SK-N-SH (cell line): Measurements from ENCODE around the gene SMIM12. TPM values are rescaled to one million over a fixed set of nuclear protein-coding genes. Genes with fewer than 3 reads are reported as not detected.

Experiments used
- CTCF ChIA-PET: fragments of 300-600, 350-600 bp; formaldehyde crosslinking; extraction: SDS; loops from one replicate; lab custom pipeline; 2021; lab: Yijun Ruan, JAX
- POLR2A ChIA-PET: fragments of 350-600 bp; sonication (Branson Sonifier 250); formaldehyde crosslinking; extraction: SDS; loops from one replicate; lab custom pipeline; 2020; ENCODE audit warnings: antibody characterized with exemption, inconsistent platforms; lab: Yijun Ruan, JAX
- DNase-seq: peaks from one replicate; pipeline ENCODE4 v3.0.0; 2012
- H2AFZ ChIP-seq: fragments of 200-600 bp; sonication (generic); 2 replicates; pipeline ENCODE4 v1.8.1; 2016; ENCODE audit warnings: antibody characterized with exemption, mild to moderate bottlenecking, low read depth
- H3F3A ChIP-seq: fragments of 200-600 bp; sonication (generic); replicated peaks from 2 replicates; pipeline ENCODE3; 2016; ENCODE audit warnings: antibody characterized with exemption, mild to moderate bottlenecking; ENCODE audit not compliant: insufficient read depth
- H3K27ac ChIP-seq, 2 experiments: fragments of 200-500 bp in 1 of 2; fragments of 200-600 bp in 1 of 2; sonication (Bioruptor generic) in 1 of 2; sonication (generic), shearing (Covaris generic) in 1 of 2; 2 replicates each; pipeline versions ENCODE4 v1.5.1 to v1.6.1; 2014 to 2016; ENCODE audit warnings: low read depth in 2 of 2, inconsistent platforms in 1 of 2, low read length in 1 of 2, mild to moderate bottlenecking in 1 of 2, mixed read lengths in 1 of 2
- H3K27me3 ChIP-seq: fragments of 200-600 bp; sonication (generic), shearing (Covaris generic); 2 replicates; pipeline ENCODE4 v1.6.1; 2016; ENCODE audit warnings: mixed run types; ENCODE audit not compliant: insufficient read depth
- H3K36me3 ChIP-seq, 2 experiments: fragments of 200-500 bp in 1 of 2; fragments of 200-600 bp in 1 of 2; sonication (Bioruptor generic) in 1 of 2; sonication (generic) in 1 of 2; replicated peaks in 1 of 2; 2 replicates each; pipeline versions ENCODE3 to v1.5.1; 2014 to 2016; ENCODE audit warnings: low read length in 1 of 2, mild to moderate bottlenecking in 1 of 2; ENCODE audit not compliant: insufficient read depth in 2 of 2, control insufficient read depth in 1 of 2
- H3K4me1 ChIP-seq, 2 experiments: fragments of 200-500 bp in 1 of 2; fragments of 200-600 bp in 1 of 2; sonication (Bioruptor generic) in 1 of 2; sonication (generic), shearing (Covaris generic) in 1 of 2; 2 replicates each; pipeline versions ENCODE4 v1.5.1 to v1.6.1; 2014 to 2016; ENCODE audit warnings: low read depth in 1 of 2, low read length in 1 of 2, mixed run types in 1 of 2; ENCODE audit not compliant: insufficient read depth in 2 of 2, control insufficient read depth in 1 of 2
- H3K4me2 ChIP-seq: fragments of 200-600 bp; sonication (generic), shearing (Covaris generic); 2 replicates; pipeline ENCODE4 v1.6.1; 2017; ENCODE audit warnings: mixed run types
- H3K4me3 ChIP-seq, 2 experiments: fragments of 200-500 bp in 1 of 2; fragments of 200-600 bp in 1 of 2; sonication (Bioruptor generic) in 1 of 2; sonication (generic), shearing (Covaris generic) in 1 of 2; 2 replicates each; pipeline versions ENCODE4 v1.5.1 to v1.8.1; 2014 to 2016; ENCODE audit warnings: low read depth in 2 of 2, inconsistent platforms in 1 of 2, low read length in 1 of 2, mild to moderate bottlenecking in 1 of 2, mixed read lengths in 1 of 2, moderate library complexity in 1 of 2
- H3K79me2 ChIP-seq: fragments of 200-600 bp; sonication (generic); 2 replicates; pipeline ENCODE4 v1.8.1; 2017; ENCODE audit warnings: mild to moderate bottlenecking; ENCODE audit not compliant: insufficient read depth
- H3K9ac ChIP-seq: fragments of 200-600 bp; sonication (generic); 2 replicates; pipeline ENCODE4 v1.6.1; 2017; ENCODE audit warnings: mixed run types
- H3K9me2 ChIP-seq: fragments of 200-600 bp; sonication (generic); 2 replicates; pipeline ENCODE4 v1.6.1; 2017; ENCODE audit warnings: mixed run types
- H3K9me3 ChIP-seq: fragments of 200-600 bp; sonication (generic); 2 replicates; pipeline ENCODE4 v1.6.1; 2017; ENCODE audit warnings: mixed run types, mild to moderate bottlenecking, moderate library complexity
- H4K20me1 ChIP-seq: fragments of 200-600 bp; sonication (generic); 2 replicates; pipeline ENCODE4 v1.6.1; 2017; ENCODE audit warnings: mild to moderate bottlenecking, mixed run types; ENCODE audit not compliant: insufficient read depth
- CHD2 ChIP-seq: fragments of 150-350 bp; IDR thresholded peaks from 2 replicates; pipeline ENCODE4 v1.6.1; 2018; ENCODE audit warnings: low read length; ENCODE audit not compliant: partially characterized antibody
- EP300 ChIP-seq, 2 experiments: IDR thresholded peaks; 2 replicates each; pipeline versions ENCODE4 v1.4.0 to v1.6.1; 2012; ENCODE audit warnings: borderline replicate concordance in 1 of 2, low read depth in 1 of 2, low read length in 1 of 2
- EZH2phosphoT487 ChIP-seq: fragments of 200-600 bp; sonication (generic); IDR thresholded peaks from 2 replicates; pipeline ENCODE4 v1.6.1; 2017; ENCODE audit warnings: low read depth, mixed run types, mild to moderate bottlenecking, antibody characterized with exemption, moderate library complexity, borderline replicate concordance
- FOXM1 ChIP-seq: IDR thresholded peaks from 2 replicates; pipeline ENCODE4 v1.4.0; 2012; ENCODE audit warnings: low read depth, mild to moderate bottlenecking
- GABPA ChIP-seq: IDR thresholded peaks from 2 replicates; pipeline ENCODE4 v1.4.0; 2012; ENCODE audit warnings: low read depth, mild to moderate bottlenecking
- GATA2 ChIP-seq: sonication (generic); formaldehyde crosslinking; IDR thresholded peaks from 2 replicates; pipeline ENCODE4 v1.5.0; 2020; ENCODE audit warnings: mild to moderate bottlenecking, missing genetic modification reagents
- MEF2A ChIP-seq: IDR thresholded peaks from 2 replicates; pipeline ENCODE4 v1.4.0; 2012; ENCODE audit warnings: low read depth, borderline replicate concordance
- NFIC ChIP-seq: IDR thresholded peaks from 2 replicates; pipeline ENCODE4 v1.4.0; 2012; ENCODE audit warnings: borderline replicate concordance
- NRF1 ChIP-seq: IDR thresholded peaks from 2 replicates; pipeline ENCODE4 v1.6.1; 2012; ENCODE audit warnings: low read depth, mild to moderate bottlenecking, low read length
- RFX5 ChIP-seq: IDR thresholded peaks from 2 replicates; pipeline ENCODE4 v1.6.1; 2012; ENCODE audit warnings: mild to moderate bottlenecking, improper control_type of control experiment, low read length
- SMC3 ChIP-seq: IDR thresholded peaks from 2 replicates; pipeline ENCODE4 v1.6.1; 2012; ENCODE audit warnings: low read depth, low read length, improper control_type of control experiment
- TAF1 ChIP-seq: IDR thresholded peaks from 2 replicates; pipeline ENCODE4 v1.6.1; 2012; ENCODE audit warnings: low read depth, mild to moderate bottlenecking, low read length, moderate library complexity, borderline replicate concordance
- YY1 ChIP-seq: IDR thresholded peaks from 2 replicates; pipeline ENCODE4 v1.4.0; 2012; ENCODE audit warnings: low read depth, mild to moderate bottlenecking
- WGBS: methylation state at CpG from one replicate; pipeline ENCODE4 v1.1.6; 2017; ENCODE audit warnings: low lambda C conversion rate; 5-methylcytosine and 5-hydroxymethylcytosine counted together
- polyA plus RNA-seq, 3 experiments: library from polyadenylated mRNA; depleted of rRNA; stranded (reverse); fragments of >200 nt; gene quantifications; 2 replicates each; pipeline ENCODE4 v1.2.3, GENCODE V29; 2012
- TF ChIP-seq, protein P1 (sequence below): IDR thresholded peaks from 2 replicates; pipeline ENCODE4 v1.4.0; 2012; ENCODE audit warnings: low read depth, borderline replicate concordance
- TF ChIP-seq, protein P2 (sequence below): fragments of 200-600 bp; sonication (generic); IDR thresholded peaks from 2 replicates; pipeline ENCODE4 v1.6.1; 2017; ENCODE audit warnings: antibody characterized with exemption, mild to moderate bottlenecking, moderate library complexity
- TF ChIP-seq, protein P3 (sequence below): IDR thresholded peaks from 2 replicates; pipeline ENCODE4; 2012
- TF ChIP-seq, protein P4 (sequence below): IDR thresholded peaks from 2 replicates; pipeline ENCODE4 v1.6.1; 2012; ENCODE audit warnings: mild to moderate bottlenecking, low read depth, low read length, moderate library complexity

SMIM12 gene
- polyA plus RNA-seq, 1 of the 3 experiments (the other 2 are of a cell fraction) = 42.3 TPM

DNA sequence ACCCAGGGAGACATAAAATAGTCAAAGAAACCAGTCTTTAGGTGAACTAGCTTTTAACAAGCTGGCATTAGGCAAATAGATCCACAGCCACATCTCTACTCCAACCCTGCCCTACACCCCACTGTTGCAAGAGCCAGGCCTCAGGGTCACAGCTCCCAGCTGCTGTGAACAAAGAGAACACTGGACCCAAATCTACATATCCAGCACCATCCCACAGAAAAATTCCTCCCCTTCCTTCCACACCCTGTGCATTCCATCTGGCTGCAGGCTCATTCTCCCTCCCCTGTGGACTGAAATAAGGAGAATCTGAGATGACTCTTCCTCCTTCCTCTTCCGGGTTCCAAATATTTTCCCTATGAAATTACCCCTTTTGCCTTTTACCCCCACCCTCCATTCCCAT lies 46.7 kb upstream of the SMIM12 start:
- H3F3A ChIP-seq = no peaks in the 10 kb centered on the region
- H3K4me2 ChIP-seq = no peak overlapping the region
- H3K4me3 ChIP-seq = no peak overlapping the region
- H3K9ac ChIP-seq = no peak overlapping the region
- ChIA-PET POLR2A (no interaction called here), CTCF (interaction anchor here (1.1 kb wide), 1 partner anchor 9 kb away, joined by 3 read pairs; no protein-coding TSS in a partner anchor)
- no peak for DNase-seq
- peaks cover 0 to 3% of the 10 kb centered on the region in 2 experiments; a peak in 1 of 4 replicates for H3K4me1 ChIP-seq
- 52% methylated on average over 1 of the region's 1 CpG for WGBS
- H4K20me1 ChIP-seq = no peaks in the 10 kb centered on the region
- no peak for TF ChIP-seq SMC3
- TF ChIP-seq, protein P1, sequence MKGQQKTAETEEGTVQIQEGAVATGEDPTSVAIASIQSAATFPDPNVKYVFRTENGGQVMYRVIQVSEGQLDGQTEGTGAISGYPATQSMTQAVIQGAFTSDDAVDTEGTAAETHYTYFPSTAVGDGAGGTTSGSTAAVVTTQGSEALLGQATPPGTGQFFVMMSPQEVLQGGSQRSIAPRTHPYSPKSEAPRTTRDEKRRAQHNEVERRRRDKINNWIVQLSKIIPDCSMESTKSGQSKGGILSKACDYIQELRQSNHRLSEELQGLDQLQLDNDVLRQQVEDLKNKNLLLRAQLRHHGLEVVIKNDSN = no peak
- no peak for TF ChIP-seq EP300 (IDR thresholded peaks at IDR 0.05; ENCODE audit: borderline replicate concordance in 1 of 2, low read depth in 1 of 2, low read length in 1 of 2)
- TF ChIP-seq CHD2 = no peak
- no peaks in the 10 kb centered on the region for H3K9me3 ChIP-seq
- no peaks in the 10 kb centered on the region for H3K36me3 ChIP-seq
- no peaks in the 10 kb centered on the region for H3K79me2 ChIP-seq
- H3K27ac ChIP-seq = no peak overlapping the region
- H3K27me3 ChIP-seq = no peaks in the 10 kb centered on the region
- H2AFZ ChIP-seq = no peak overlapping the region
- no peaks in the 10 kb centered on the region for H3K9me2 ChIP-seq

DNA sequence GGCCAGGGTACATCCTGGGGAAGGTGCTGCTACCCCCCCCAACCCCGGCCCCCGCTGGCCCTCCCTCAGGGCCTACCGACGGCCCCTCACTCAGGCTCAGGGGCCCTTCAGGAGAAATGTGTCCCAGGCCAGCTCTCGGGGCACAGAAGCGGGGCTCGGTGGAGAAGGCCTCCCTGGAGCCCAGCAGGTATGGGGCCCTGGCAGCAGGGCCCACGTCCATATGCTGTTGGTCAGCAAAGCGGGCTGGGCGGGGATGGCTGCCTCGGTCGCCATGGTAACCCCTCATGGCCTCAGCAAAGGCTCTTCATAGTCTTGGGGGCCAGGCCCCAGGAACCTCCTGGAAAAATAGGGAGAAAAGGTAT lies 45.5 kb upstream of the SMIM12 start:
- H3K9me3 ChIP-seq = no peaks in the 10 kb centered on the region
- no peaks in the 10 kb centered on the region for H3K36me3 ChIP-seq
- peaks cover 0 to 3% of the 10 kb centered on the region in 2 experiments; a peak in 1 of 4 replicates for H3K4me1 ChIP-seq
- no peak overlapping the region for H3K27ac ChIP-seq
- POLR2A ChIA-PET = no interaction called here
- CTCF ChIA-PET = interaction anchor here (1.2 kb wide), 1 partner anchor 45 kb away, joined by 6 read pairs; the partner anchor contains the start of gene SMIM12
- no peaks in the 10 kb centered on the region for H3F3A ChIP-seq
- H3K9me2 ChIP-seq = no peaks in the 10 kb centered on the region
- 26% methylated on average over 5 of the region's 12 CpGs for WGBS
- no peaks in the 10 kb centered on the region for H3K79me2 ChIP-seq
- no peak overlapping the region for H3K9ac ChIP-seq
- no peaks in the 10 kb centered on the region for H4K20me1 ChIP-seq
- no peak overlapping the region for H3K4me3 ChIP-seq
- no peak overlapping the region for H2AFZ ChIP-seq
- no peaks in the 10 kb centered on the region for H3K27me3 ChIP-seq
- H3K4me2 ChIP-seq = no peak overlapping the region
- DNase-seq = no peak
- TF ChIP-seq, protein P2, sequence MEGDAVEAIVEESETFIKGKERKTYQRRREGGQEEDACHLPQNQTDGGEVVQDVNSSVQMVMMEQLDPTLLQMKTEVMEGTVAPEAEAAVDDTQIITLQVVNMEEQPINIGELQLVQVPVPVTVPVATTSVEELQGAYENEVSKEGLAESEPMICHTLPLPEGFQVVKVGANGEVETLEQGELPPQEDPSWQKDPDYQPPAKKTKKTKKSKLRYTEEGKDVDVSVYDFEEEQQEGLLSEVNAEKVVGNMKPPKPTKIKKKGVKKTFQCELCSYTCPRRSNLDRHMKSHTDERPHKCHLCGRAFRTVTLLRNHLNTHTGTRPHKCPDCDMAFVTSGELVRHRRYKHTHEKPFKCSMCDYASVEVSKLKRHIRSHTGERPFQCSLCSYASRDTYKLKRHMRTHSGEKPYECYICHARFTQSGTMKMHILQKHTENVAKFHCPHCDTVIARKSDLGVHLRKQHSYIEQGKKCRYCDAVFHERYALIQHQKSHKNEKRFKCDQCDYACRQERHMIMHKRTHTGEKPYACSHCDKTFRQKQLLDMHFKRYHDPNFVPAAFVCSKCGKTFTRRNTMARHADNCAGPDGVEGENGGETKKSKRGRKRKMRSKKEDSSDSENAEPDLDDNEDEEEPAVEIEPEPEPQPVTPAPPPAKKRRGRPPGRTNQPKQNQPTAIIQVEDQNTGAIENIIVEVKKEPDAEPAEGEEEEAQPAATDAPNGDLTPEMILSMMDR = no peak
- TF ChIP-seq GABPA (no peak), NFIC (no peak), RFX5 (no peak), YY1 (no peak), MEF2A (no peak), FOXM1 (no peak), EZH2phosphoT487 (no peak), TAF1 (no peak), CHD2 (no peak), NRF1 (no peak), SMC3 (no peak), GATA2 (CRISPR knock-in tag) (no peak)
- TF ChIP-seq, protein P3, sequence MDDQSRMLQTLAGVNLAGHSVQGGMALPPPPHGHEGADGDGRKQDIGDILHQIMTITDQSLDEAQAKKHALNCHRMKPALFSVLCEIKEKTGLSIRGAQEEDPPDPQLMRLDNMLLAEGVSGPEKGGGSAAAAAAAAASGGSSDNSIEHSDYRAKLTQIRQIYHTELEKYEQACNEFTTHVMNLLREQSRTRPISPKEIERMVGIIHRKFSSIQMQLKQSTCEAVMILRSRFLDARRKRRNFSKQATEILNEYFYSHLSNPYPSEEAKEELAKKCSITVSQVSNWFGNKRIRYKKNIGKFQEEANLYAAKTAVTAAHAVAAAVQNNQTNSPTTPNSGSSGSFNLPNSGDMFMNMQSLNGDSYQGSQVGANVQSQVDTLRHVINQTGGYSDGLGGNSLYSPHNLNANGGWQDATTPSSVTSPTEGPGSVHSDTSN = no peak
- TF ChIP-seq, protein P4, sequence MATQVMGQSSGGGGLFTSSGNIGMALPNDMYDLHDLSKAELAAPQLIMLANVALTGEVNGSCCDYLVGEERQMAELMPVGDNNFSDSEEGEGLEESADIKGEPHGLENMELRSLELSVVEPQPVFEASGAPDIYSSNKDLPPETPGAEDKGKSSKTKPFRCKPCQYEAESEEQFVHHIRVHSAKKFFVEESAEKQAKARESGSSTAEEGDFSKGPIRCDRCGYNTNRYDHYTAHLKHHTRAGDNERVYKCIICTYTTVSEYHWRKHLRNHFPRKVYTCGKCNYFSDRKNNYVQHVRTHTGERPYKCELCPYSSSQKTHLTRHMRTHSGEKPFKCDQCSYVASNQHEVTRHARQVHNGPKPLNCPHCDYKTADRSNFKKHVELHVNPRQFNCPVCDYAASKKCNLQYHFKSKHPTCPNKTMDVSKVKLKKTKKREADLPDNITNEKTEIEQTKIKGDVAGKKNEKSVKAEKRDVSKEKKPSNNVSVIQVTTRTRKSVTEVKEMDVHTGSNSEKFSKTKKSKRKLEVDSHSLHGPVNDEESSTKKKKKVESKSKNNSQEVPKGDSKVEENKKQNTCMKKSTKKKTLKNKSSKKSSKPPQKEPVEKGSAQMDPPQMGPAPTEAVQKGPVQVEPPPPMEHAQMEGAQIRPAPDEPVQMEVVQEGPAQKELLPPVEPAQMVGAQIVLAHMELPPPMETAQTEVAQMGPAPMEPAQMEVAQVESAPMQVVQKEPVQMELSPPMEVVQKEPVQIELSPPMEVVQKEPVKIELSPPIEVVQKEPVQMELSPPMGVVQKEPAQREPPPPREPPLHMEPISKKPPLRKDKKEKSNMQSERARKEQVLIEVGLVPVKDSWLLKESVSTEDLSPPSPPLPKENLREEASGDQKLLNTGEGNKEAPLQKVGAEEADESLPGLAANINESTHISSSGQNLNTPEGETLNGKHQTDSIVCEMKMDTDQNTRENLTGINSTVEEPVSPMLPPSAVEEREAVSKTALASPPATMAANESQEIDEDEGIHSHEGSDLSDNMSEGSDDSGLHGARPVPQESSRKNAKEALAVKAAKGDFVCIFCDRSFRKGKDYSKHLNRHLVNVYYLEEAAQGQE = no peak
- TF ChIP-seq, protein P1 = no peak
